Activated B cell treated with CpG ODN at 0.5 μM for 24 hours (primary cell): ENCODE measurements around the gene HNRNPL. TPM values are rescaled to one million over a fixed set of nuclear protein-coding genes. Genes with fewer than 3 reads are reported as not detected.

ENCODE experiments used
- ATAC-seq: fragments of 200-7000 bp; cut with Tn5 transposase; one replicate; pipeline ENCODE4 v1.10.0; 2021; ENCODE audit warnings: low read depth, mild to moderate bottlenecking, moderate library complexity
- CTCF ChIA-PET: fragments of 350-600 bp; sonication (Branson Sonifier 250); formaldehyde crosslinking; loops from one replicate; lab custom pipeline; 2021; ENCODE audit warnings: antibody characterized with exemption; lab: Charles Lee
- POLR2A ChIA-PET: fragments of 350-600 bp; sonication (Branson Sonifier 250); formaldehyde crosslinking; loops from one replicate; lab custom pipeline; 2021; ENCODE audit warnings: antibody characterized with exemption; lab: Charles Lee
- DNase-seq: peaks from one replicate; pipeline ENCODE4 v3.0.0; 2022
- H3K27ac Mint-ChIP-seq: one replicate; pipeline ENCODE4 v1.8.0; 2020; ENCODE audit warnings: mixed read lengths
- H3K27me3 Mint-ChIP-seq: one replicate; pipeline ENCODE4 v1.8.0; 2021; ENCODE audit warnings: mixed read lengths
- H3K36me3 Mint-ChIP-seq: one replicate; pipeline ENCODE4 v1.8.0; 2021; ENCODE audit warnings: low read depth, mixed read lengths
- H3K4me1 Mint-ChIP-seq: one replicate; pipeline ENCODE4 v1.8.0; 2021; ENCODE audit warnings: mixed read lengths
- H3K4me3 Mint-ChIP-seq: one replicate; pipeline ENCODE4 v1.8.0; 2020; ENCODE audit warnings: mild to moderate bottlenecking, mixed read lengths
- H3K9me3 Mint-ChIP-seq: one replicate; pipeline ENCODE4 v1.8.0; 2020; ENCODE audit warnings: mixed read lengths
- intact Hi-C: fragments of 100-400 bp; cut with micrococcal nuclease; formaldehyde crosslinking; loops from one replicate; pipeline ENCODE4 v1.15.1; 2024
- total RNA-seq: library from RNA; stranded (reverse); gene quantifications from 2 replicates; pipeline ENCODE4 v1.2.3, GENCODE V29; 2022
- TF ChIP-seq, protein P1 (sequence below): fragments of 200-600 bp; IDR thresholded peaks from one replicate; pipeline ENCODE4 v1.8.0; 2022; ENCODE audit warnings: antibody characterized with exemption, mild to moderate bottlenecking

Gene HNRNPL
- total RNA-seq, 1 donor from 2014 or later, result 546 TPM

DNA sequence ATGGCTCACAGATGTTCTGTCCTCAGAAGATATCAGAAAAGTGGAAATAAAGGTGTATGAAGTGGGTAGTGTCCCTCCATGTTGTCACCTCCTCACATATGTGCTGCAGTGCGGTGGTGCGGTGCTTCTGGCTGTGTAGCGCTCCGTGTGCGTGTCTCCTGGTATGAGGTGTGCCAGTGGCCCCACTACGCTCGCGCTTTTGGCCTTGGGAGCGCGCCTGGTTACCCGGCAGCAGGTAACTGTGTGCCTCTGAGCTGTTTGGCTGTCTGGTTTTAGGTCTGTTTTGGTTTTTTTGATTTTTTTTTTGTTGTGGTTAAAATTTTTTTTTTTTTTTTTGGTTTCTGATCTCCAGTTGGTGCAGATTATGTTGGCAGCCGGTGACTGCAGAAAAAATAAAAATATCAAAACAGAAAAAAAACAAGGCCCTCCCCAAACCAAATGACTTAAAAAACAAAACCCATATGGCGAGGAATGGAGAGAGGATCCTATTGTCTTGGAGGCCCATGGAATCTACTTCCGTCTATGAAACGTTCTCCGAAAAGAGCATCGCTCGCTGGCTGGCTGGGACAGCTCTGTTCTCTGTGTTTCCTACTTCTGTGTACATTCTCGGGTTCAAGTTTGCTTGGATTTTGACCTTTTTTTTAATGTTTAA lies 7.9 kb downstream of the HNRNPL start:
- POLR2A ChIA-PET, result interaction anchor here (0.6 to 3.7 kb wide), 12 partner anchors 10 to 102 kb away, joined by 3 to 31 read pairs (median 6); partner anchors contain the start of genes ECH1 and RINL
- Mint-ChIP-seq H3K4me1 (peaks cover 46% of the 10 kb centered on the region), H3K27me3 (no peaks in the 10 kb centered on the region), H3K4me3 (peak overlapping the region; percentile 33), H3K9me3 (no peaks in the 10 kb centered on the region), H3K36me3 (peaks cover 97% of the 10 kb centered on the region), H3K27ac (peak overlapping the region; percentile 89)
- no peak for ATAC-seq
- CTCF ChIA-PET, result interaction anchor here (0.7 to 1.9 kb wide), 4 partner anchors 27 to 46 kb away, joined by 3 to 10 read pairs (median 4); no protein-coding TSS in a partner anchor
- intact Hi-C loops, result loop anchor here (1.0 kb wide), 1 partner anchor 7 kb away; the partner anchor contains the start of gene HNRNPL
- no peak for DNase-seq
- TF ChIP-seq, protein P1, sequence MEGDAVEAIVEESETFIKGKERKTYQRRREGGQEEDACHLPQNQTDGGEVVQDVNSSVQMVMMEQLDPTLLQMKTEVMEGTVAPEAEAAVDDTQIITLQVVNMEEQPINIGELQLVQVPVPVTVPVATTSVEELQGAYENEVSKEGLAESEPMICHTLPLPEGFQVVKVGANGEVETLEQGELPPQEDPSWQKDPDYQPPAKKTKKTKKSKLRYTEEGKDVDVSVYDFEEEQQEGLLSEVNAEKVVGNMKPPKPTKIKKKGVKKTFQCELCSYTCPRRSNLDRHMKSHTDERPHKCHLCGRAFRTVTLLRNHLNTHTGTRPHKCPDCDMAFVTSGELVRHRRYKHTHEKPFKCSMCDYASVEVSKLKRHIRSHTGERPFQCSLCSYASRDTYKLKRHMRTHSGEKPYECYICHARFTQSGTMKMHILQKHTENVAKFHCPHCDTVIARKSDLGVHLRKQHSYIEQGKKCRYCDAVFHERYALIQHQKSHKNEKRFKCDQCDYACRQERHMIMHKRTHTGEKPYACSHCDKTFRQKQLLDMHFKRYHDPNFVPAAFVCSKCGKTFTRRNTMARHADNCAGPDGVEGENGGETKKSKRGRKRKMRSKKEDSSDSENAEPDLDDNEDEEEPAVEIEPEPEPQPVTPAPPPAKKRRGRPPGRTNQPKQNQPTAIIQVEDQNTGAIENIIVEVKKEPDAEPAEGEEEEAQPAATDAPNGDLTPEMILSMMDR, result no peak

DNA sequence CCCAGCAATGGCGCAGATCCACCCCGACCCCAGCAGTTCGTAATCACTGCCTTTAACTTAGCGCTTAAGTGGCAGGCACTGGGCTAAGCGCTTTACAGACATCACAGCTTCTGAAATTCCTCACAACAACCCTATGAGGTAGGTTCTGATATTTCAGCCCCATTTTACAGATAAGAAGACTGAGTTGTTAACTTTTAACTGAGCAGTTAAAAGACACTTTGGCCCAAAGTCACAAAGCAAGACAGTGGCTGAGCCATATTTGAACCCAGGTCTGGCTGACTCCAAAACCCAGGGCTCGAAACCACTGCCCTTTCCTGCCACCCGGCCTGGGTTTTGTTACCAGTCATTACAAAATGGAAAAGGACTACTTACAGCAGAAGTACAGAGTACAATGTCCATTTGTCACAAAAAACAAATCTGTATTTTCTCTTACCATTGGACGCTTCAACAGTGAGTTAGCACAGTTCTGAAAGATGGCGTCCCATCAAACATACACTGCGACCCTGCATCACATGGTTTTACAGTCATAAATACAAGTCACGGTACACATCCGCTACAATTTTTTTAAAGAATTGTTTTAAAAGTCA lies 8.5 kb downstream of the HNRNPL start:
- H3K27me3 Mint-ChIP-seq, result no peaks in the 10 kb centered on the region
- peaks cover 99% of the 10 kb centered on the region for H3K36me3 Mint-ChIP-seq
- intact Hi-C loops, result loop anchor here (1.0 kb wide), 1 partner anchor 8 kb away; the partner anchor contains the start of gene HNRNPL
- ChIA-PET POLR2A (interaction anchor here (0.9 to 3.7 kb wide), 6 partner anchors 8 to 46 kb away, joined by 3 to 31 read pairs (median 4); partner anchors contain the start of gene ECH1), CTCF (interaction anchor here (1.9 kb wide), 1 partner anchor 28 kb away, joined by 10 read pairs; no protein-coding TSS in a partner anchor)
- no peaks in the 10 kb centered on the region for H3K9me3 Mint-ChIP-seq
- DNase-seq, result no peak
- TF ChIP-seq, protein P1, result no peak
- H3K4me1 Mint-ChIP-seq, result peaks cover 44% of the 10 kb centered on the region
- no peak for ATAC-seq
- no peak overlapping the region for H3K27ac Mint-ChIP-seq
- H3K4me3 Mint-ChIP-seq, result no peak overlapping the region

DNA sequence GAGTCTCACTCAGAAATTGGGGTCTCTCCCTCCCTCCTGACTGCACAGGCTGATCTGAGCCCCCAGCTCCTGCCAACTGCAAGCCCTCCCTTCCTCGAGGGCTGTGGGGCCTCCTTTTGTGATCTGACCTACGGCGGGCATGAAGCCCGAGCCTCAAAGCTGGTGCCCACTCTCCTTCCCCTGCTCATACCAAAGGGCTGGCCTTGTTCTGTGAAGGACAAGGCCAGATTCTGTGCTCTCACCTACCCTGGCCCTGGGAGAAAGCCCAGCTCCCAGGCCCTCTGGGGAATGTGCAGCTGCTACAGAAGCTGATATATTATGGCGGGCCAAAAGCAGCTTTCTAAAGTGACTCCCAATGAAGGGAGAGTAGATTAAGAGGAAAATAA lies 9.2 kb downstream of the HNRNPL start:
- CTCF ChIA-PET, result no interaction called here
- TF ChIP-seq, protein P1, result no peak
- Mint-ChIP-seq H3K9me3 (no peaks in the 10 kb centered on the region), H3K4me3 (no peak overlapping the region), H3K4me1 (peaks cover 38% of the 10 kb centered on the region), H3K27ac (no peak overlapping the region), H3K36me3 (peaks cover 97% of the 10 kb centered on the region), H3K27me3 (no peaks in the 10 kb centered on the region)
- ATAC-seq, result no peak
- no peak for DNase-seq
- intact Hi-C loops, result no loop called here
- POLR2A ChIA-PET, result interaction anchor here (0.9 to 3.7 kb wide), 5 partner anchors 9 to 37 kb away, joined by 3 to 31 read pairs (median 4); partner anchors contain the start of genes ECH1 and RINL

DNA sequence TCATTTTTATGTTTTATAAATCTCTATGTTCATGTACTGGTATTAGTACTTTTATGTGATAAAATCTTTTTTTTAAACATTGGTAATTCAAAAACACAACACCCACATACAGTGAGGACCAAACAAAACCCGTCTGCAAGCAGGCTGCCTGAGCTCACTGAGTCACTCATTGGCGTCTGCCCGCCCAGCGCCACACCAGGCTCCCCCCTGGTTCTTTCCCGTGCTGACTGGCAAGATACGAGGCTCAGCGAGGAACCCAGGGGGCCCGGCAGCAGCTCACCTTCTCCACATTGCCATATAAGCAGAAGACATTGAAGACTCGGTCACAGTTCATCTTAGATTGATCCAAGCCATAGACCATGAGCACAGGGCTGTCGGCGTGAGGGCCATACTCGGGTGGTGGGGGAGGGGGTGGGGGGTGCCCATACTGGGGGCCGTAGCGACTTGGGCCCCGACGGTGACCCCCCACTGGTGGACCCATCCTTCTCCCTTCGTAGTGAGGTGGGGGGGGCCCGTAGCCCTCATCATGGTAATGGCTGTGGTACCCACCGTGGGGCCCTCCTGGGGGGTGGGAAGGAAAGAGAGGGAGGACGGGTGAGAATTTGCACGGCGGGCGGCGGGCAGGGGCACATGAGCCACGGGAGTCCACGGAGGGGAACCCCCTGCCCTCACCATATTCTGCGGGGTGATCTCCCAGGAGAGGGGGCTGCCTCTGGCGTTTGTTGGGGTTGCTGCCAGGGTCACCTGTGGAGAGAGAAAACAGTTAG lies 9.8 kb downstream of the HNRNPL start:
- Mint-ChIP-seq H3K27ac (no peak overlapping the region), H3K36me3 (peaks cover 97% of the 10 kb centered on the region), H3K27me3 (no peaks in the 10 kb centered on the region), H3K9me3 (no peaks in the 10 kb centered on the region), H3K4me1 (peaks cover 34% of the 10 kb centered on the region), H3K4me3 (no peak overlapping the region)
- ChIA-PET POLR2A (interaction anchor here (0.9 to 3.7 kb wide), 7 partner anchors 8 to 39 kb away, joined by 3 to 31 read pairs (median 4); partner anchors contain the start of genes ECH1 and RINL), CTCF (no interaction called here)
- intact Hi-C loops, result no loop called here
- DNase-seq (no peak), ATAC-seq (no peak)
- TF ChIP-seq, protein P1, result no peak
